OCI-LY1 (cell line): Measurements from ENCODE around the gene HOXD3.

Experiments used
- EZH2 ChIP-seq: fragments of 200-600 bp; sonication (generic), shearing (Covaris generic); IDR thresholded peaks from 2 replicates; pipeline ENCODE4 v1.8.0; 2017; ENCODE audit warnings: borderline replicate concordance, mixed run types, mild to moderate bottlenecking, antibody characterized with exemption, low read length, moderate library complexity, mixed read lengths
- TF ChIP-seq, protein P1 (sequence below): fragments of 200-600 bp; sonication (generic), shearing (Covaris generic); IDR thresholded peaks from 2 replicates; pipeline ENCODE4 v1.5.1; 2017; ENCODE audit warnings: mild to moderate bottlenecking, antibody characterized with exemption, low read length, moderate library complexity, mixed read lengths

- TF ChIP-seq, protein P1, sequence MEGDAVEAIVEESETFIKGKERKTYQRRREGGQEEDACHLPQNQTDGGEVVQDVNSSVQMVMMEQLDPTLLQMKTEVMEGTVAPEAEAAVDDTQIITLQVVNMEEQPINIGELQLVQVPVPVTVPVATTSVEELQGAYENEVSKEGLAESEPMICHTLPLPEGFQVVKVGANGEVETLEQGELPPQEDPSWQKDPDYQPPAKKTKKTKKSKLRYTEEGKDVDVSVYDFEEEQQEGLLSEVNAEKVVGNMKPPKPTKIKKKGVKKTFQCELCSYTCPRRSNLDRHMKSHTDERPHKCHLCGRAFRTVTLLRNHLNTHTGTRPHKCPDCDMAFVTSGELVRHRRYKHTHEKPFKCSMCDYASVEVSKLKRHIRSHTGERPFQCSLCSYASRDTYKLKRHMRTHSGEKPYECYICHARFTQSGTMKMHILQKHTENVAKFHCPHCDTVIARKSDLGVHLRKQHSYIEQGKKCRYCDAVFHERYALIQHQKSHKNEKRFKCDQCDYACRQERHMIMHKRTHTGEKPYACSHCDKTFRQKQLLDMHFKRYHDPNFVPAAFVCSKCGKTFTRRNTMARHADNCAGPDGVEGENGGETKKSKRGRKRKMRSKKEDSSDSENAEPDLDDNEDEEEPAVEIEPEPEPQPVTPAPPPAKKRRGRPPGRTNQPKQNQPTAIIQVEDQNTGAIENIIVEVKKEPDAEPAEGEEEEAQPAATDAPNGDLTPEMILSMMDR = no peak
- no peak for TF ChIP-seq EZH2
Measured at GRCh38 chr2:176151442-176152287, 5.4 kb upstream of the HOXD3 start, which contains the start of gene HOXD4.
